ENCODE measurements around the gene RABGEF1. TPM values are rescaled to one million over a fixed set of nuclear protein-coding genes. Genes with fewer than 3 reads are reported as not detected.

RABGEF1 gene
- total and polyA plus RNA-seq, 8 donors, result 7.9 to 17.6 (median 13.6) TPM

DNA sequence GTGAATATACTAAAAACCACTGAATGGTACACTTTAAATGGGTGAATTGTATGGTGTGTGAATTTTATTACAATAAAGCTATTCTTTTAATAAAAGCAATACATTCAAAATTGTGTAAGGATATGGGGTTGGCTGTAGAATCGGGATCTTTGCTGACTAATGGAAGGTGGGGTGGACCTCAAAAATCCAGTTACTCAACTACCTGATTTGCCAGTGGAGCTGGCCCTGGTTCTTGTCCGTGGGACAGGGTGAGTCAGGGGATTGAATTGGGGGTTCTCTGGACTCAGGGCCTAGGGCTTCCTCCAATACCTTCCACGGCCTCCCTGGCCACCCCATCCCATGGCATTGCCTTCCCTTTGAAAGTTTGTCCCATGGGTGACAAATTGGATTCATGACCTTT lies 13.5 kb upstream of the RABGEF1 start:
- no peak for TF ChIP-seq CTCF (IDR thresholded peaks at IDR 0.05)
- no peak for FAIRE-seq

DNA sequence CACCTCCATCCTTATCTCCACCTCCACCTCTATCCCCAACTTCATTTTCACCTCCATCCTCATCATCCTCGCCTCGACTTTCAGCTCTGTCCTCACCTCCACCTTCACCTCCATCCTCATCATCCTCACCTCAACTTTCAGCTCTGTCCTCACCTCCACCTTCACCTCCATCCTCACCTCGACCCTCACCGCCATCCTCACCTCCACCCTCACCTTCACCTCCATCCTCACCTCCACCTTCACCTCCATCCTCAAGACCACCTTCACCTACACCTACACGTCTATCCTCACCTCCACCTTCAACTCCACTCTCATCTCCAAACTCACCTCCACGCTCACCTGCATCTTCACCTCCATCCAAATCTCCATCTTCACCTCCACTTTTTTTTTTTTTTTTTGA lies 12.0 kb upstream of the RABGEF1 start:
- H3K9me3 ChIP-seq, result no peaks in the 10 kb centered on the region
- 85 to 88% methylated on average over 6 of the region's 6 CpGs for WGBS, 2 donors
- H3K27ac ChIP-seq, result no peak overlapping the region
- DNase-seq, result no peak
- no peaks in the 10 kb centered on the region for H3K4me1 ChIP-seq
- no peak for FAIRE-seq
- TF ChIP-seq CTCF (IDR thresholded peaks at IDR 0.05), result no peak
- no peak for ATAC-seq
- H3K4me3 ChIP-seq, result no peak overlapping the region
- intact Hi-C loops (cut with DNase I), result no loop called here
- H3K36me3 ChIP-seq, result no peaks in the 10 kb centered on the region
- no peaks in the 10 kb centered on the region for H3K27me3 ChIP-seq

More for the DNA sequence above, 13.5 kb upstream of the RABGEF1 start:
- no peak for ATAC-seq
- no peak for DNase-seq
- Histone ChIP-seq H3K9me3 (no peaks in the 10 kb centered on the region), H3K36me3 (no peaks in the 10 kb centered on the region), H3K4me3 (no peak overlapping the region), H3K27ac (no peak overlapping the region), H3K4me1 (no peaks in the 10 kb centered on the region), H3K27me3 (no peaks in the 10 kb centered on the region)
- intact Hi-C loops (cut with DNase I), result no loop called here
- WGBS, 2 donors, result 92 to 93% methylated on average over 3 of the region's 3 CpGs

DNA sequence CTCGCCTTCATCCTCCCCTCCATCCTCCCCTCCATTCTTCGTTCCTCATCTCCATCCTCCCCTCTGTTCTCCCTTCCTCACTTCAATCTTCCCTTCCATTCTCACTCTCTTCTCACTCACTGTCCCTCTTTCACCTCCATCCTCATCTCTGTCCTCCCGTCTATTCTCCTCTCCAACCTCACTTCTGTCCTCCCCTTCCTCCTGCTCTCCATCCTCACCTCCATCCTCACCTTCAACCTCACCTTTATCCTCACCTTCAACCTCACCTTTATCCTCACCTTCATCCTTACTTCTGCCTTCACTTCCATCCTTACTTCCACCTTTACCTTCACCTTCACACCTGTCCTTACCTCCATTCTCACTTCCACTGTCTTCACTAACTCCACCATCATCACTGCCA lies 11.3 kb upstream of the RABGEF1 start:
- Histone ChIP-seq H3K36me3 (no peaks in the 10 kb centered on the region), H3K27ac (no peak overlapping the region), H3K9me3 (no peaks in the 10 kb centered on the region), H3K27me3 (no peaks in the 10 kb centered on the region), H3K4me1 (no peaks in the 10 kb centered on the region), H3K4me3 (no peak overlapping the region)
- no peak for FAIRE-seq
- DNase-seq, result no peak
- ATAC-seq, result no peak
- WGBS, 2 donors, result 95 to 100% methylated on average over 3 of the region's 3 CpGs
- intact Hi-C loops (cut with DNase I), result no loop called here
- TF ChIP-seq CTCF (IDR thresholded peaks at IDR 0.05), result no peak

DNA sequence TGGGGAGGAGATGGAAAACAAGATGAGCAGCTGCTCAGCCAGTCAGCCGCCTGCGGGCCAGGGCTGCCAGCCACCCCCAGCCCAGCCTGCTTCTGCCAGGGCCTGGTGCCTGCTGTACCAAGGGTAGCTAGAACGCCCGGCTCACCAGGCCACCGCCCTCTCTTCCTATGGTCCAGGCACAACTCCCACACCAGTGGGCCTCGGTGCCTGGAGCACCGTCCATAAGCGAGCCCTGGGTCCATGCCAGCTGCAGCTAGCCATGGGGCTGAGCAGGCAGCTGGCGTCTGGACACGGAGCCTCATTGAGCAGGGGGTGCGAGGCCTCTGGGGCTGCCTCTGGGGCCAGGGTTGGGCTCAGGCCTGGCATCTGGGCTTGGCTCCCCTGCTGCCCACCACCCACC lies 8.5 kb upstream of the RABGEF1 start:
- H3K4me1 ChIP-seq, result no peaks in the 10 kb centered on the region
- no peak overlapping the region for H3K4me3 ChIP-seq
- H3K27ac ChIP-seq, result no peak overlapping the region
- H3K9me3 ChIP-seq, result no peaks in the 10 kb centered on the region
- DNase-seq (peak in 1 of 6 donors; percentile 78), ATAC-seq (peak in 2 of 4 donors; percentile 15 to 23), FAIRE-seq (no peak)
- no peaks in the 10 kb centered on the region for H3K36me3 ChIP-seq
- 72 to 83% methylated on average over 11 of the region's 11 CpGs for WGBS, 2 donors
- H3K27me3 ChIP-seq, result no peaks in the 10 kb centered on the region
- no peak for TF ChIP-seq CTCF (IDR thresholded peaks at IDR 0.05)
- intact Hi-C loops (cut with DNase I), result no loop called here

GRCh38 chr7:66732439-66732838 lies 8.1 kb upstream of the RABGEF1 start:
- H3K27me3 ChIP-seq, result no peaks in the 10 kb centered on the region
- no peaks in the 10 kb centered on the region for H3K4me1 ChIP-seq
- FAIRE-seq (no peak), ATAC-seq (no peak), DNase-seq (no peak)
- no peaks in the 10 kb centered on the region for H3K9me3 ChIP-seq
- no peak overlapping the region for H3K27ac ChIP-seq
- 91 to 92% methylated on average over 9 of the region's 9 CpGs for WGBS, 2 donors
- H3K36me3 ChIP-seq, result no peaks in the 10 kb centered on the region
- intact Hi-C loops (cut with DNase I), result no loop called here
- no peak overlapping the region for H3K4me3 ChIP-seq
- TF ChIP-seq CTCF (IDR thresholded peaks at IDR 0.05), result no peak
